GM19035 (cell line): ENCODE results near the gene CWC27.

Source experiments
- ATAC-seq: cut with Tn5 transposase; IDR thresholded peaks from one replicate; pipeline ENCODE4 v1.9.1; 2021; ENCODE audit not compliant: unreplicated experiment

CWC27 gene

DNA sequence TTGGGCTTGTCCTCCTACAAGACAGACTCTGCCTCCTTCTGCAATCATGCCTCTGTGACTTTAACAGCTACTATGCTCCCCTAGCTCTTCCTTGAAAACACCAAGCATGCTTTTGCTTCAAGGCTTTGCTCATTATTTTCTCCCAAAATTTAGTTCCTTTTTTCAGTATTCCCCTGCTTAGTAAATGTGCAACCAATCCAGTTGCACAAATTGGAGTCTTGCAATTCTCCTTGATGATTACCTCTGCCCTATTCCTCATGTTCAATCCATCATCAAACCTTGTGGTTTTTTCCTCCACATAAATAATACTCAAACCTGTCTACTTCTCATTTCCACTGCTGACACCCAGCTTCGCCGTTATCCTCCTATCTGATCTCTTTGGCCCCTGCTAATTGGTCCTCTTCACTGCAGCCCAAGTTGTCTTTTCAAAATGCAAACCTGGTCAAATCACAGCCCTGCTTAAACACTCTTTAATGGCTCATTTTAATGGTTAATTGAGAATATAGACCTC, 296.3 kb downstream of the CWC27 start:
- ATAC-seq = no peak

DNA sequence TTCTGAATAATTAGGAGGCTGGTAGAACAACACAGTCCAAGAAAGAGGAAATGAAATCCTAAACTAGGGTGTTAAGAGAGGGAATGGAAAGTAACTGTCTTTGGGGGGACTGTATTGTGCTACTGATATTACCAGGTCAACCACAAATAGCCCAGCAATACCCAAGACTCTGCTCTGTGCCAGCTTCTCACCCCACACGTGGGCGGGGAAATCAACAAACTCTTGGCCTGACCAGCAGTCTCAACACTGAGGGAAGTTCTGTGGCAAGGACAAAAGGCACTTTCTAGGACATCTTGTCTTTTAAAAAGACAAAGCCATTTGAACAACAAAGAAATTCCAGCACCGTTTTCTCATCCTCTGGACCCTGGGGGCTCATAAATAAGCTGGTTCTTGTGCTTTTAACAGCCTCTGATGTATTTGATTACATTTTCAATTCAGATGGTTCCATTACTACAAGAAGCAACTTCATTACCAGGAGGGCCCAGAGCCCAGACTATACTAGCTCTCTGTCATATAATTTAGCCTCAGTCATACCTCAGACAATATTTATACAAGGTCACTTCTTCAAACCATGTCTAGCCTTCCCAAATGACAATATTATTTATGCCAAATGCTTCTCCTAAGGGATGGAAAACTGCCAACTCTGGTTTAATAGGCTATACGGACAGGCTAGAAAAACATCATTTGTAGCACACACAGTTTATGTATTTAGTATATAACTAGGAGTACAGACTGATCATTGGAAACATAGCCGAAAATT, 297.8 kb downstream of the CWC27 start:
- peak; percentile 62 for ATAC-seq

DNA sequence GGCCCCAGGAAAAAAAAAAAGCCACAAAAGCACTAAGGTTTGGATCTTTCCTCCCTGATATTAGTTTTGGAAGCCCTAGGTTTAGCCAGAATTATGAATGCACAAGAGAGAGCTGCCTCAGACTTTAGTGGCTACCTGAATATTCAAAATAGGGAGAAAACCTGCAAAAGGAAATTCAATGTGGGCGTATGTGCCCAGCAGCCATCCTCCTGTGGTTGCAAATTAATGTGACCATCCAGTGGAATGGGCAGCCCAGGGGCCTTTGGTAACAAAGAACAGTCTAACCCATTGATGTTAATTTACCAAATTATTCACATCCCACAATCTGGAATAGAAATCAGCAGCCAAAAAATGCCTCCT, 298.4 kb downstream of the CWC27 start:
- ATAC-seq = no peak
